RKO (cell line): ENCODE results near the gene PAGE5.

ENCODE experiments used
- DNase-seq: peaks from one replicate; pipeline ENCODE4 v3.0.0-alpha.2; 2016; ENCODE audit warnings: low spot score

The PAGE5 gene

GRCh38 chrX:55220119-55220794 lies at the start of gene PAGE5:
PAGE5 (plus strand) TSS chrX:55220346; CDS start chrX:55221383, 1,037 bp downstream.
- no peak for DNase-seq

- DNase-seq: peak; percentile 30
These were observed 32.9 kb upstream of the PAGE5 start for GRCh38 chrX:55187281-55187680.

GRCh38 chrX:55196688-55197087 lies 23.5 kb upstream of the PAGE5 start:
- DNase-seq: no peak

GRCh38 chrX:55201930-55202579 lies 18.1 kb upstream of the PAGE5 start:
- DNase-seq: no peak

GRCh38 chrX:55206162-55206941 lies 13.8 kb upstream of the PAGE5 start:
- DNase-seq: no peak

- no peak for DNase-seq
These were observed 9.0 kb upstream of the PAGE5 start for GRCh38 chrX:55210931-55211677.

- DNase-seq: no peak
These were observed 6.8 kb upstream of the PAGE5 start for GRCh38 chrX:55213381-55213780.

GRCh38 chrX:55240788-55241340 lies 20.7 kb downstream of the PAGE5 start:
- no peak for DNase-seq

GRCh38 chrX:55253528-55253927 lies 33.4 kb downstream of the PAGE5 start:
- no peak for DNase-seq

GRCh38 chrX:55260806-55261205 lies 40.7 kb downstream of the PAGE5 start:
- no peak for DNase-seq

GRCh38 chrX:55264816-55265215 lies 44.7 kb downstream of the PAGE5 start, which contains the start of gene PAGE3:
PAGE3 (minus strand) TSS chrX:55264916; CDS start chrX:55263903, 1,013 bp downstream.
- DNase-seq: no peak
